Measurements from ENCODE around the gene CWH43. TPM values are rescaled to one million over a fixed set of nuclear protein-coding genes. Genes with fewer than 3 reads are reported as not detected.
A peak's percentile ranks its signal among the peaks of the same experiment; 100 is the strongest.

CWH43 gene
- total and polyA plus RNA-seq, 9 of the 15 experiments (the other 6 are each of a cell fraction or from before 2014, with no cell fraction given), result not detected

GRCh38 chr4:48954314-48954713 lies 31.8 kb upstream of the CWH43 start:
- in situ Hi-C loops (cut with MboI), result no loop called here
- no peak overlapping the region for H3K4me2 ChIP-seq (ENCODE audit: insufficient read depth, low read length)
- TF ChIP-seq ZNF512 (tag; IDR thresholded peaks at IDR 0.05) (no peak), POLR2B (IDR thresholded peaks at IDR 0.05; ENCODE audit: low read depth, partially characterized antibody) (no peak), ZNF133 (CRISPR knock-in tag; IDR thresholded peaks at IDR 0.05) (no peak), CHD7 (IDR thresholded peaks at IDR 0.05; ENCODE audit: low read depth, low read length) (no peak)
- TF ChIP-seq, protein P1, sequence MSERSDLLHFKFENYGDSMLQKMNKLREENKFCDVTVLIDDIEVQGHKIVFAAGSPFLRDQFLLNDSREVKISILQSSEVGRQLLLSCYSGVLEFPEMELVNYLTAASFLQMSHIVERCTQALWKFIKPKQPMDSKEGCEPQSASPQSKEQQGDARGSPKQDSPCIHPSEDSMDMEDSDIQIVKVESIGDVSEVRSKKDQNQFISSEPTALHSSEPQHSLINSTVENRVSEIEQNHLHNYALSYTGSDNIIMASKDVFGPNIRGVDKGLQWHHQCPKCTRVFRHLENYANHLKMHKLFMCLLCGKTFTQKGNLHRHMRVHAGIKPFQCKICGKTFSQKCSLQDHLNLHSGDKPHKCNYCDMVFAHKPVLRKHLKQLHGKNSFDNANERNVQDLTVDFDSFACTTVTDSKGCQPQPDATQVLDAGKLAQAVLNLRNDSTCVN (CRISPR knock-in tag; IDR thresholded peaks at IDR 0.05), result no peak

More at GRCh38 chr4:48954314-48954713, 31.8 kb upstream of the CWH43 start:
- ChIA-PET POLR2A (no interaction called here), CTCF (ENCODE audit: low intra/inter-chr PET ratio) (no interaction called here)
- DNase-seq (ENCODE audit: extremely low read depth in 1 of 4, low spot score in 3 of 4) (no peak), ATAC-seq (no peak), FAIRE-seq (no peak)
- Histone ChIP-seq H3K4me3 (no peak overlapping the region), H3K27me3 (ENCODE audit: control insufficient read depth in 2 of 2, insufficient read depth in 2 of 2, low read length in 2 of 2) (no peaks in the 10 kb centered on the region), H3K79me2 (ENCODE audit: control insufficient read depth, insufficient read depth, low read length) (no peaks in the 10 kb centered on the region), H3K9me3 (replicated peaks; ENCODE audit: control insufficient read depth, insufficient read depth, low read depth, low read length) (no peaks in the 10 kb centered on the region), H3K4me1 (replicated peaks in 1 of 2; ENCODE audit: control insufficient read depth in 2 of 2, insufficient read depth in 2 of 2, low read length in 2 of 2) (no peaks in the 10 kb centered on the region), H3K9ac (ENCODE audit: insufficient read depth in 1 of 2, low read depth in 2 of 2, low read length in 2 of 2) (no peak overlapping the region), H3K36me3 (ENCODE audit: control insufficient read depth, insufficient read depth, low read length) (no peaks in the 10 kb centered on the region), H4K20me1 (replicated peaks; ENCODE audit: control insufficient read depth, insufficient read depth, low read length) (no peaks in the 10 kb centered on the region), H3K27ac (ENCODE audit: extremely low read depth, low read depth, low read length) (no peak overlapping the region), H3K9me1 (ENCODE audit: control insufficient read depth, insufficient read depth, low read length) (no peaks in the 10 kb centered on the region), H2AFZ (ENCODE audit: low read depth, low read length) (peak overlapping the region; percentile 48)
- WGBS (ENCODE audit: insufficient coverage, low coverage, missing lambda C conversion rate), result 48% methylated on average over 2 of the region's 2 CpGs
- intact Hi-C loops (cut with micrococcal nuclease), result no loop called here
- BruUV-seq (replicated peaks), result no TSS peak
